HepG2 (cell line): ENCODE measurements around the gene ACOT8. TPM values are rescaled to one million over a fixed set of nuclear protein-coding genes. Genes with fewer than 3 reads are reported as not detected.

Experiments
- ARNTL ChIP-seq: sonication (generic); formaldehyde crosslinking; IDR thresholded peaks from 2 replicates; pipeline ENCODE4 v1.4.0; 2020; ENCODE audit warnings: mild to moderate bottlenecking, missing genetic modification reagents
- ATF4 ChIP-seq, 2 experiments: fragments of 450-650 bp in 1 of 2; sonication (generic) in 1 of 2; formaldehyde crosslinking; IDR thresholded peaks; 2 replicates each; pipeline versions ENCODE4 v1.5.0 to v1.8.0; 2020 to 2022; ENCODE audit warnings: mild to moderate bottlenecking in 1 of 2, missing genetic modification reagents in 1 of 2
- CBX5 ChIP-seq: sonication (generic); formaldehyde crosslinking; IDR thresholded peaks from 2 replicates; pipeline ENCODE4 v1.4.0; 2020; ENCODE audit warnings: missing genetic modification reagents, borderline replicate concordance
- DNMT3B ChIP-seq: conservative IDR thresholded peaks from 2 replicates; pipeline ENCODE4 v1.6.1; 2016; ENCODE audit warnings: missing biosample characterization, control low read depth
- HMG20A ChIP-seq: IDR thresholded peaks from 2 replicates; pipeline ENCODE4 v1.6.1; 2016; ENCODE audit warnings: borderline replicate concordance
- IRF2 ChIP-seq: IDR thresholded peaks from 2 replicates; pipeline ENCODE4 v1.6.1; 2018; ENCODE audit warnings: missing genetic modification reagents, missing compliant biosample characterization
- ISL2 ChIP-seq: sonication (generic); formaldehyde crosslinking; IDR thresholded peaks from 2 replicates; pipeline ENCODE4 v1.5.0; 2020; ENCODE audit warnings: missing genetic modification reagents
- ISX ChIP-seq: sonication (generic); formaldehyde crosslinking; conservative IDR thresholded peaks from 2 replicates; pipeline ENCODE4 v1.5.0; 2020; ENCODE audit warnings: missing genetic modification reagents
- MYC ChIP-seq: sonication (generic); formaldehyde crosslinking; IDR thresholded peaks from 2 replicates; pipeline ENCODE4 v1.9.0; 2021; ENCODE audit warnings: missing genetic modification reagents, borderline replicate concordance
- NCOA1 ChIP-seq: sonication (generic); formaldehyde crosslinking; IDR thresholded peaks from 2 replicates; pipeline ENCODE4 v1.9.0; 2021; ENCODE audit warnings: missing genetic modification reagents
- ZBTB14 ChIP-seq: sonication (generic); formaldehyde crosslinking; IDR thresholded peaks from 2 replicates; pipeline ENCODE4 v1.4.0; 2020; ENCODE audit warnings: missing genetic modification reagents
- ZNF563 ChIP-seq: sonication (generic); formaldehyde crosslinking; IDR thresholded peaks from 2 replicates; pipeline ENCODE4 v1.8.0; 2022; ENCODE audit warnings: mild to moderate bottlenecking, moderate library complexity, missing genetic modification reagents
- ZNF775 ChIP-seq: sonication (generic); formaldehyde crosslinking; IDR thresholded peaks from 2 replicates; pipeline ENCODE4 v1.4.0; 2020; ENCODE audit warnings: missing genetic modification reagents, mild to moderate bottlenecking, moderate library complexity, borderline replicate concordance
- polyA plus RNA-seq, 8 experiments: library from polyadenylated mRNA; depleted of rRNA in 3 of 8; stranded (reverse) in 7 of 8; unstranded in 1 of 8; fragments of >200 nt; fragmentation: Illumina TruSeq in 4 of 8; extraction: Trizol in 4 of 8; gene quantifications; 2 replicates each; pipeline versions ENCODE4 v1.2.1 to v1.2.3, GENCODE V29; 2011 to 2016; ENCODE audit warnings: low read depth in 4 of 8, missing spikeins in 1 of 8, mixed read lengths in 1 of 8; ENCODE audit not compliant: insufficient read depth in 1 of 8
- total RNA-seq, 5 experiments: library from RNA; depleted of rRNA; stranded (reverse); fragments of >200 nt; fragmentation: Illumina TruSeq; extraction: Trizol; gene quantifications; 2 replicates each; pipeline ENCODE4 v1.2.3, GENCODE V29; 2016; ENCODE audit warnings: low read depth in 1 of 5
- TF ChIP-seq, protein P1 (sequence below): sonication (generic); formaldehyde crosslinking; IDR thresholded peaks from 2 replicates; pipeline ENCODE4 v1.5.0; 2020; ENCODE audit warnings: mild to moderate bottlenecking, missing genetic modification reagents, borderline replicate concordance
- TF ChIP-seq, protein P2 (sequence below): IDR thresholded peaks from 2 replicates; pipeline ENCODE4 v1.6.1; 2012; ENCODE audit warnings: inconsistent platforms
- TF ChIP-seq, protein P3 (sequence below): sonication (generic); formaldehyde crosslinking; IDR thresholded peaks from 2 replicates; pipeline ENCODE4 v1.4.0; 2020; ENCODE audit warnings: missing genetic modification reagents

The ACOT8 gene
- total and polyA plus RNA-seq, 2 of the 13 experiments (the other 11 are each of a cell fraction or from before 2014, with no cell fraction given): 31.4 to 45.5 TPM

- TF ChIP-seq, protein P1, sequence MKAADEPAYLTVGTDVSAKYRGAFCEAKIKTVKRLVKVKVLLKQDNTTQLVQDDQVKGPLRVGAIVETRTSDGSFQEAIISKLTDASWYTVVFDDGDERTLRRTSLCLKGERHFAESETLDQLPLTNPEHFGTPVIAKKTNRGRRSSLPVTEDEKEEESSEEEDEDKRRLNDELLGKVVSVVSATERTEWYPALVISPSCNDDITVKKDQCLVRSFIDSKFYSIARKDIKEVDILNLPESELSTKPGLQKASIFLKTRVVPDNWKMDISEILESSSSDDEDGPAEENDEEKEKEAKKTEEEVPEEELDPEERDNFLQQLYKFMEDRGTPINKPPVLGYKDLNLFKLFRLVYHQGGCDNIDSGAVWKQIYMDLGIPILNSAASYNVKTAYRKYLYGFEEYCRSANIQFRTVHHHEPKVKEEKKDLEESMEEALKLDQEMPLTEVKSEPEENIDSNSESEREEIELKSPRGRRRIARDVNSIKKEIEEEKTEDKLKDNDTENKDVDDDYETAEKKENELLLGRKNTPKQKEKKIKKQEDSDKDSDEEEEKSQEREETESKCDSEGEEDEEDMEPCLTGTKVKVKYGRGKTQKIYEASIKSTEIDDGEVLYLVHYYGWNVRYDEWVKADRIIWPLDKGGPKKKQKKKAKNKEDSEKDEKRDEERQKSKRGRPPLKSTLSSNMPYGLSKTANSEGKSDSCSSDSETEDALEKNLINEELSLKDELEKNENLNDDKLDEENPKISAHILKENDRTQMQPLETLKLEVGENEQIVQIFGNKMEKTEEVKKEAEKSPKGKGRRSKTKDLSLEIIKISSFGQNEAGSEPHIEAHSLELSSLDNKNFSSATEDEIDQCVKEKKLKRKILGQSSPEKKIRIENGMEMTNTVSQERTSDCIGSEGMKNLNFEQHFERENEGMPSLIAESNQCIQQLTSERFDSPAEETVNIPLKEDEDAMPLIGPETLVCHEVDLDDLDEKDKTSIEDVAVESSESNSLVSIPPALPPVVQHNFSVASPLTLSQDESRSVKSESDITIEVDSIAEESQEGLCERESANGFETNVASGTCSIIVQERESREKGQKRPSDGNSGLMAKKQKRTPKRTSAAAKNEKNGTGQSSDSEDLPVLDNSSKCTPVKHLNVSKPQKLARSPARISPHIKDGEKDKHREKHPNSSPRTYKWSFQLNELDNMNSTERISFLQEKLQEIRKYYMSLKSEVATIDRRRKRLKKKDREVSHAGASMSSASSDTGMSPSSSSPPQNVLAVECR (CRISPR knock-in tag): 0 out of 2 replicates have a peak, but pooled peaks have one; percentile 81
- peak; percentile 2; the same call in 1 of the 2 replicates for TF ChIP-seq CBX5
- TF ChIP-seq IRF2 (CRISPR knock-in tag): peak; percentile 30
- TF ChIP-seq NCOA1 (CRISPR knock-in tag): peak; percentile 46
- TF ChIP-seq MYC (CRISPR knock-in tag): peak; percentile 29; the same call in 1 of the 2 replicates
- peak; percentile 30; the same call in 1 of the 2 replicates for TF ChIP-seq HMG20A (CRISPR knock-in tag)
- 0 out of 2 replicates have a peak, but pooled peaks have one; percentile 22 for TF ChIP-seq ZBTB14 (CRISPR knock-in tag)
- TF ChIP-seq ZNF563: no peak; the same call in 1 of the 2 replicates
- TF ChIP-seq ISX (CRISPR knock-in tag): peak; percentile 84; the same call in 1 of the 2 replicates
- TF ChIP-seq ATF4 (CRISPR knock-in tag; IDR thresholded peaks at IDR 0.05): peak; percentile 8 to 94; a peak in 2 of 4 replicates
- TF ChIP-seq ISL2: peak; percentile 27; the same call in 1 of the 2 replicates
- TF ChIP-seq, protein P2, sequence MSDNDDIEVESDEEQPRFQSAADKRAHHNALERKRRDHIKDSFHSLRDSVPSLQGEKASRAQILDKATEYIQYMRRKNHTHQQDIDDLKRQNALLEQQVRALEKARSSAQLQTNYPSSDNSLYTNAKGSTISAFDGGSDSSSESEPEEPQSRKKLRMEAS: 0 out of 2 replicates have a peak, but pooled peaks have one; percentile 9
- TF ChIP-seq, protein P3, sequence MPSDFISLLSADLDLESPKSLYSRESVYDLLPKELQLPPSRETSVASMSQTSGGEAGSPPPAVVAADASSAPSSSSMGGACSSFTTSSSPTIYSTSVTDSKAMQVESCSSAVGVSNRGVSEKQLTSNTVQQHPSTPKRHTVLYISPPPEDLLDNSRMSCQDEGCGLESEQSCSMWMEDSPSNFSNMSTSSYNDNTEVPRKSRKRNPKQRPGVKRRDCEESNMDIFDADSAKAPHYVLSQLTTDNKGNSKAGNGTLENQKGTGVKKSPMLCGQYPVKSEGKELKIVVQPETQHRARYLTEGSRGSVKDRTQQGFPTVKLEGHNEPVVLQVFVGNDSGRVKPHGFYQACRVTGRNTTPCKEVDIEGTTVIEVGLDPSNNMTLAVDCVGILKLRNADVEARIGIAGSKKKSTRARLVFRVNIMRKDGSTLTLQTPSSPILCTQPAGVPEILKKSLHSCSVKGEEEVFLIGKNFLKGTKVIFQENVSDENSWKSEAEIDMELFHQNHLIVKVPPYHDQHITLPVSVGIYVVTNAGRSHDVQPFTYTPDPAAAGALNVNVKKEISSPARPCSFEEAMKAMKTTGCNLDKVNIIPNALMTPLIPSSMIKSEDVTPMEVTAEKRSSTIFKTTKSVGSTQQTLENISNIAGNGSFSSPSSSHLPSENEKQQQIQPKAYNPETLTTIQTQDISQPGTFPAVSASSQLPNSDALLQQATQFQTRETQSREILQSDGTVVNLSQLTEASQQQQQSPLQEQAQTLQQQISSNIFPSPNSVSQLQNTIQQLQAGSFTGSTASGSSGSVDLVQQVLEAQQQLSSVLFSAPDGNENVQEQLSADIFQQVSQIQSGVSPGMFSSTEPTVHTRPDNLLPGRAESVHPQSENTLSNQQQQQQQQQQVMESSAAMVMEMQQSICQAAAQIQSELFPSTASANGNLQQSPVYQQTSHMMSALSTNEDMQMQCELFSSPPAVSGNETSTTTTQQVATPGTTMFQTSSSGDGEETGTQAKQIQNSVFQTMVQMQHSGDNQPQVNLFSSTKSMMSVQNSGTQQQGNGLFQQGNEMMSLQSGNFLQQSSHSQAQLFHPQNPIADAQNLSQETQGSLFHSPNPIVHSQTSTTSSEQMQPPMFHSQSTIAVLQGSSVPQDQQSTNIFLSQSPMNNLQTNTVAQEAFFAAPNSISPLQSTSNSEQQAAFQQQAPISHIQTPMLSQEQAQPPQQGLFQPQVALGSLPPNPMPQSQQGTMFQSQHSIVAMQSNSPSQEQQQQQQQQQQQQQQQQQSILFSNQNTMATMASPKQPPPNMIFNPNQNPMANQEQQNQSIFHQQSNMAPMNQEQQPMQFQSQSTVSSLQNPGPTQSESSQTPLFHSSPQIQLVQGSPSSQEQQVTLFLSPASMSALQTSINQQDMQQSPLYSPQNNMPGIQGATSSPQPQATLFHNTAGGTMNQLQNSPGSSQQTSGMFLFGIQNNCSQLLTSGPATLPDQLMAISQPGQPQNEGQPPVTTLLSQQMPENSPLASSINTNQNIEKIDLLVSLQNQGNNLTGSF (CRISPR knock-in tag): peak; percentile 82; the same call in 1 of the 2 replicates
- peak; percentile 83; the same call in 1 of the 2 replicates for TF ChIP-seq ZNF775 (CRISPR knock-in tag)
- peak; percentile 45; the same call in 1 of the 2 replicates for TF ChIP-seq ARNTL (CRISPR knock-in tag)
- peak; percentile 96 for TF ChIP-seq DNMT3B (CRISPR knock-in tag)
Measured at GRCh38 chr20:45833030-45833882, 23.9 kb downstream of the ACOT8 start, which contains the start of gene SNX21 (continued).
